KOPT-K1 (cell line): ENCODE measurements around the gene IFNA4.
"Not testable (repeated sequence)": the region's sequence is repeated elsewhere in the genome, so short reads cannot be mapped to it uniquely, and the experiment has no call there.

ENCODE experiments used
- H3K27ac ChIP-seq: fragments of 200-600 bp; sonication (generic); 2 replicates; pipeline ENCODE4 v1.5.1; 2016; ENCODE audit warnings: antibody characterized with exemption, mild to moderate bottlenecking, low read depth, low read length; ENCODE audit not compliant: poor library complexity, severe bottlenecking
- H3K36me3 ChIP-seq: fragments of 200-600 bp; sonication (generic); 2 replicates; pipeline ENCODE4 v1.5.1; 2017; ENCODE audit warnings: antibody characterized with exemption, mild to moderate bottlenecking, low read length, moderate library complexity; ENCODE audit not compliant: insufficient read depth
- H3K9me3 ChIP-seq: fragments of 200-600 bp; sonication (generic); 2 replicates; pipeline ENCODE4 v1.5.1; 2017; ENCODE audit warnings: antibody characterized with exemption, low read length, mild to moderate bottlenecking; ENCODE audit not compliant: insufficient read depth, poor library complexity, severe bottlenecking

IFNA4 gene

GRCh38 chr9:21187487-21187886 is at the start of gene IFNA4:
Gene IFNA4, minus strand, starts transcription at chr9:21187587. Its CDS starts 56 bp downstream, at chr9:21187531.
- not testable (repeated sequence) for H3K9me3 ChIP-seq, H3K27ac ChIP-seq, H3K36me3 ChIP-seq

GRCh38 chr9:21236360-21236714 is 49.0 kb upstream of the IFNA4 start:
- not testable (repeated sequence) for H3K36me3 ChIP-seq, H3K27ac ChIP-seq, H3K9me3 ChIP-seq

DNA sequence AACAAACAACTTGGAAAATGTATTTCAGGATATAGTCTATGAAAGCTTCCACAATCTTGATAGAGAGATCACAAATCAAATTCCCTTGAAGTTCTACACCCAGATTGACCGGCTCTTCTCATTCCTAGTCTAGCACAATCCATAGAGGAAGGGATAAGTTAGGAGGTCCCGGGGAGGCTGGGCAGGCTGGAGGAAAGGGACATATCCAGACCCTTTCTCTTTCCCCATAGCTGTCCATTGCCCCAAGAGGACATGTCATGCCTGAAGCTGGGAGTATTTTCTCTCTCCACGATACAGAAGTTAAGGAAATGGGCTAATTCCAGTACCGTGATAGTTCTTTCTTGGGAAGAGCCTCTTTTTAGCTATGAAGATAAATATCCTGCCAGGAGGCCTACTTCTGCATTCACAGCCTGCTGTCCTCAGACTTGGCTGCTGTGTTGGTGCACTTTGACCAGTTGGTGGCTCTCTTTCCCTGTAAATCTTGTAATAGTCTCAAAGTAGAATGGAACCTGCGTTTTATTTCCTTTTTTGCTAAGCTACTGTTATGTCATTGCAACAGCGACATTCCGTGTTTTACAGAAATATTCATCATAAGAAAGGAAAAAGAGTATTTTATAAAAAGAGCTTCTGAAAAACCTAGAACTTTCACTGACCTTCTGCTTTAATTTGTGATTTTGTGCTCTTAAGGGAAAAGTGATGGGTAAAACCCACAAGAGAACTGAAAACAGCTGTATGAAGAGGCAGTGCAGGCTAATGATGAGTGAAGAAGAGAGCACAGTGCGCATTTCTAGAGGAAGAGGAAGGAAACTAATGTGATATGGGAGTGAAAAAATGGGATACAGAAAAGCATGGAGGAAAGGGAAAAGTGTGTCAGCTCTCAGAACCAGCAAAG is 48.3 kb upstream of the IFNA4 start:
- not testable (repeated sequence) for H3K36me3 ChIP-seq, H3K27ac ChIP-seq, H3K9me3 ChIP-seq

- Histone ChIP-seq H3K36me3 (no peaks in the 10 kb centered on the region), H3K27ac (no peak overlapping the region), H3K9me3 (no peaks in the 10 kb centered on the region)
These were observed 46.8 kb upstream of the IFNA4 start for GRCh38 chr9:21234153-21234687.

DNA sequence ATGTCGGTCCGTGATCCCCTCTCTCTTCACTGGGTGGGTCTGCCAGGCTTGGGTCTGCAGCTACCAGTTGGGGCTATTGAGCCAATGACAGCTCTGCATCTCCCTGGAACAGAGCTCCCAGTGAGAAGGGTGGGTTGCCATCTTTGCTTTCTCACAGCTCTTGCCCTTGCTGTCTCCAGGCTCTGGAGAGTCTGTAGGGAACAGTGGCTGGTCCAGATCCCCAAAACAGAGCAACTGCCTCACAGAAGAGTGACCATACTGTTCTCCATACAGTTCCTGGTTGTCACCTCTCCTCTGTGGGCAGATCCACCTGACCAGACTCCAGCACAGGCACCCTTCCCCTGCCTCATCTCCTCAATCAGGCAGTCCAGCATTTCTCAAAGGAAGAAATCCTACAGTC is 45.9 kb upstream of the IFNA4 start:
- H3K36me3 ChIP-seq = no peaks in the 10 kb centered on the region
- H3K27ac ChIP-seq = no peak overlapping the region
- H3K9me3 ChIP-seq = no peaks in the 10 kb centered on the region

- H3K9me3 ChIP-seq = no peaks in the 10 kb centered on the region
- H3K36me3 ChIP-seq = no peaks in the 10 kb centered on the region
- no peak within 1 kb of the TSS for H3K27ac ChIP-seq
These were observed 40.7 kb upstream of the IFNA4 start, which contains the start of gene IFNA17 for GRCh38 chr9:21228122-21228521. Gene IFNA17, minus strand, starts transcription at chr9:21228222. Its CDS starts 49 bp downstream, at chr9:21228173.

GRCh38 chr9:21217211-21217610 is 29.8 kb upstream of the IFNA4 start, which contains the start of gene IFNA16:
Gene IFNA16, minus strand, starts transcription at chr9:21217311. Its CDS starts 6 bp downstream, at chr9:21217305.
- not testable (repeated sequence) for H3K36me3 ChIP-seq, H3K9me3 ChIP-seq, H3K27ac ChIP-seq

DNA sequence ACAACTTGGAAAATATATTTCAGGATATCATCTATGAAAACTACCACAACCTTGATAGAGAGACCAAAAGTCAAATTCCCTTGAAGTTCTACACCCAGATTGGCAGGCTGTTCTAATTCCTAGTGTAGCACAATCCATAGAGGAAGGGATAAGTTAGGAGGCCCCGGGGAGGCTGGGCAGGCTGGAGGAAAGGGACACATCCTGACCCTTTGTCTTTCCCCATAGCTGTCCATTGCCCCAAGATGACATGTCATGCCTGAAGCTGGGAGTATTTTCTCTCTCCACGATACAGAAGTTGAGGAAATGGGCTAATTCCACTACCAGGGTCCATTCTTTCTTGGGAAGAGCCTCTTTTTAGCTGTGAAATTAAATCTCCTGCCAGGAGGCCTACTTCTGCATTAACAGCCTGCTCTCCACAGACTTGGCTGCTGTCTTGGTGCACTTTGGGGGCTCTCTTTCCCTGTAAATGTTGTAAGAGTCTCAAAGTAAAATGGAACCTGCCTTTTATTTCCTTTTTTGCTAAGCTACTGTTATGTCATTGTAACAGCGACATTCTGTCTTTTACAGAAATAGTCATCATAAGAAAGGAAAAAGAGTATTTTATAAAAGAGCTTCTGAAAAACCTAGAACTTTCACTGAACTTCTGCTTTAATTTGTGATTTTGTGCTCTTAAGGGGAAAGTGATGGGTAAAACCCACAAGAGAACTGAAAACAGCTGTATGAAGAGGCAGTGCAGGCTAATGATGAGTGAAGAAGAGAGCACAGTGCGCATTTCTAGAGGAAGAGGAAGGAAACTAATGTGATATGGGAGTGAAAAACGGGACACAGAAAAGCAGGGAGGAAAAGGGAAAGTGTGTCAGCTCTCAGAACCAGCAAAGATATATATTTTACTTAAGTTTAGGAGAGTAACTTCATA is 26.3 kb upstream of the IFNA4 start:
- not testable (repeated sequence) for H3K9me3 ChIP-seq, H3K27ac ChIP-seq, H3K36me3 ChIP-seq

- not testable (repeated sequence) for H3K9me3 ChIP-seq, H3K36me3 ChIP-seq, H3K27ac ChIP-seq
These were observed 24.8 kb upstream of the IFNA4 start for GRCh38 chr9:21212160-21212559.

GRCh38 chr9:21210782-21211181 is 23.4 kb upstream of the IFNA4 start:
- not testable (repeated sequence) for H3K27ac ChIP-seq, H3K36me3 ChIP-seq, H3K9me3 ChIP-seq

DNA sequence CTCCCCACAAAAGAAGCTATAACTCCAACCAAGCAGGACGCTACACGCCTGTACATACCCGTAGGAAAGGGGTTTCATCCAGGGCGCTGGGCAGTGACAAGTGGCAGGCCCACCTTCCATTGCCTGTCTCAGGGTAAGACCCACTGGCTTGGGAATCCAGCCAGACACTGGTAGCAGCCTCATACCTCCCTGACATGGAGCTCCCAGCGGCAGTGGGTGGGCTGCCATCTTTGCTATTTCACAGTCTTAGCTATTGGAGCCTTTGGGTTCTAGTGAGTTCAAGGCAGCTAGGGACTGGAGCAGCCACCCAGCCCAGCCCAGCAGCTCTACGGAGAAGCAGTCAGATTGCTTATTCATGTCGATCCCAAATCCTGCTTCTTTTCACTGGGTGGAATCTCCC is 22.9 kb upstream of the IFNA4 start:
- no peaks in the 10 kb centered on the region for H3K9me3 ChIP-seq
- H3K27ac ChIP-seq = no peak overlapping the region
- no peaks in the 10 kb centered on the region for H3K36me3 ChIP-seq

DNA sequence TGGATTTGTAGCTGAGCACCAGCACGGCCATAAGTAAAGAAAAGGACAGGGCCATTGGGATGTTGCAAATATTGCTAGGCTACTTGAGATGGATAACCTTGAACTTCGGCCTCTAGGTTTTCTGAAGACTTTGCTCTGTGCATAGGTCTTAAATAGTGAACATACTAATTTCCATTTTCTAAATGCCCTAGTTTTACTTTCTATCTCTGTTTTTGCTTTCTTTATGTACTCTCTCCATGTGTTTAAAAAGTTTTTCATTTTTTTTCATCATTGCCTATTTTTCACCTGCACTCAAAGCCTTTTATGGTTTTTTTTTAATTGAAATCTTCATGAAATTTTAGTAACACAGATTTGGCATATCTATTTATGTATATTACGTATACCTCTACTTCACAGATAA is 19.7 kb upstream of the IFNA4 start, which contains the start of gene IFNA10:
Gene IFNA10 (minus strand): TSS at position 101 of the 400 bp plus-strand sequence. CDS start 46 bp downstream, at position 55.
- H3K9me3 ChIP-seq, H3K36me3 ChIP-seq, H3K27ac ChIP-seq: not testable (repeated sequence)

- Histone ChIP-seq H3K27ac (no peak overlapping the region), H3K9me3 (peaks cover 6% of the 10 kb centered on the region), H3K36me3 (no peaks in the 10 kb centered on the region)
These were observed 17.8 kb upstream of the IFNA4 start for GRCh38 chr9:21205204-21205603.

DNA sequence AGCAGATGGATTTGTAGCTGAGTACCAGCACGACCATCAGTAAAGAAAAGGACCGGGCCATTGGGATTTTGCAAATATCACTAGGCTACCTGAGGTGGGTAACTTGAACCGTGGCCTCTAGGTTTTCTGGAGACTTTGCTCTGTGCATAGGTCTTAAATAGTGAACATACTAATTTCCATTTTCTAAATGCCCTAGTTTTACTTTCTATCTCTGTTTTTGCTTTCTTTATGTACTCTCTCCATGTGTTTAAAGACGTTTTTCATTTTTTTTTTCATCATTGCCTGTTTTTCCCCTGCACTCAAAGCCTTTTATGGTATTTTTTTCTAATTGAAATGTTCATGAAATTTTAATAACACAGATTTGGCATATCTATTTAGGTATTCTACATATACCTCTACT is 14.7 kb upstream of the IFNA4 start, which contains the start of gene IFNA7:
Gene IFNA7 (minus strand): TSS at position 101 of the 400 bp plus-strand sequence. CDS start 40 bp downstream, at position 61.
- not testable (repeated sequence) for H3K27ac ChIP-seq, H3K36me3 ChIP-seq, H3K9me3 ChIP-seq
